ENCODE results near the gene PDZK1IP1.

DNA sequence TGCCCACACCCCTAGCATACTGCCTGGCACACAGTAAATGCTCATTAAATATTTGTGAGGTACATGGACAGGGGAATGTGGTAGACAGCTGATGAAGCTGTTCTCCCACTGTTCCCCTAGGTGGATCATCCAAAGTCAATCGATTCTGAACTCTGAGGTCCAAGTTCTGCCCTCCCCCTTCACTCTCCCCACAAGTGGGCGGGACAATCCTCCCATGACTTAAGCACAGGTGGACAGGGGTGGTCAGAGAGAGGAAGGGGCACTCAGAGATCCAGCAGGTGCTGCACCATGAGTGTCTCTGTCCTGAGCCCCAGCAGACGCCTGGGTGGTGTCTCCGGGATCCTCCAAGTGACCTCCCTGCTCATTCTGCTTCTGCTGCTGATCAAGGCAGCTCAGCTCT is 52.6 kb downstream of the PDZK1IP1 start, which contains the start of gene CYP4A22:
- no peak for TF ChIP-seq EZH2 (IDR thresholded peaks at IDR 0.05; ENCODE audit: borderline replicate concordance, low read depth, low read length, severe bottlenecking)
- TF ChIP-seq, protein P1, sequence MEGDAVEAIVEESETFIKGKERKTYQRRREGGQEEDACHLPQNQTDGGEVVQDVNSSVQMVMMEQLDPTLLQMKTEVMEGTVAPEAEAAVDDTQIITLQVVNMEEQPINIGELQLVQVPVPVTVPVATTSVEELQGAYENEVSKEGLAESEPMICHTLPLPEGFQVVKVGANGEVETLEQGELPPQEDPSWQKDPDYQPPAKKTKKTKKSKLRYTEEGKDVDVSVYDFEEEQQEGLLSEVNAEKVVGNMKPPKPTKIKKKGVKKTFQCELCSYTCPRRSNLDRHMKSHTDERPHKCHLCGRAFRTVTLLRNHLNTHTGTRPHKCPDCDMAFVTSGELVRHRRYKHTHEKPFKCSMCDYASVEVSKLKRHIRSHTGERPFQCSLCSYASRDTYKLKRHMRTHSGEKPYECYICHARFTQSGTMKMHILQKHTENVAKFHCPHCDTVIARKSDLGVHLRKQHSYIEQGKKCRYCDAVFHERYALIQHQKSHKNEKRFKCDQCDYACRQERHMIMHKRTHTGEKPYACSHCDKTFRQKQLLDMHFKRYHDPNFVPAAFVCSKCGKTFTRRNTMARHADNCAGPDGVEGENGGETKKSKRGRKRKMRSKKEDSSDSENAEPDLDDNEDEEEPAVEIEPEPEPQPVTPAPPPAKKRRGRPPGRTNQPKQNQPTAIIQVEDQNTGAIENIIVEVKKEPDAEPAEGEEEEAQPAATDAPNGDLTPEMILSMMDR (IDR thresholded peaks at IDR 0.05; ENCODE audit: extremely low read depth in 1 of 2, insufficient read depth in 1 of 2, low read depth in 1 of 2, low read length in 2 of 2), result no peak
- TF ChIP-seq POLR2AphosphoS5 (IDR thresholded peaks at IDR 0.05; ENCODE audit: insufficient read depth, low read depth, low read length), result no peak
- TF ChIP-seq POLR2A (IDR thresholded peaks at IDR 0.05; ENCODE audit: low read depth, low read length), result no peak
- TF ChIP-seq GATA2 (IDR thresholded peaks at IDR 0.05; ENCODE audit: insufficient read depth, insufficient read length, low read depth, low read length), result no peak
- TF ChIP-seq, protein P2, sequence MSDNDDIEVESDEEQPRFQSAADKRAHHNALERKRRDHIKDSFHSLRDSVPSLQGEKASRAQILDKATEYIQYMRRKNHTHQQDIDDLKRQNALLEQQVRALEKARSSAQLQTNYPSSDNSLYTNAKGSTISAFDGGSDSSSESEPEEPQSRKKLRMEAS (IDR thresholded peaks at IDR 0.05; ENCODE audit: insufficient read depth, insufficient read length), result no peak
- TF ChIP-seq JUN (IDR thresholded peaks at IDR 0.05; ENCODE audit: borderline replicate concordance, insufficient read depth, insufficient read length, low read depth), result no peak
- TF ChIP-seq MYC (IDR thresholded peaks at IDR 0.05; ENCODE audit: low read depth, low read length), result no peak
- no peak for TF ChIP-seq FOS (IDR thresholded peaks at IDR 0.05; ENCODE audit: borderline replicate concordance, insufficient read depth, low read length)
